GM19467 (cell line): ENCODE results near the gene ADARB2.
"Not testable (repeated sequence)": the region's sequence is repeated elsewhere in the genome, so short reads cannot be mapped to it uniquely, and the experiment has no call there.

Experiments
- ATAC-seq: cut with Tn5 transposase; IDR thresholded peaks from one replicate; pipeline ENCODE4 v1.9.1; 2021; ENCODE audit warnings: mild to moderate bottlenecking, moderate library complexity; ENCODE audit not compliant: unreplicated experiment

The ADARB2 gene

GRCh38 chr10:1617376-1618317, 119.7 kb downstream of the ADARB2 start:
- ATAC-seq: not testable (repeated sequence)

- not testable (repeated sequence) for ATAC-seq
Observed at GRCh38 chr10:1616701-1617100, 120.6 kb downstream of the ADARB2 start.

- no peak for ATAC-seq
Observed at GRCh38 chr10:1615186-1615954, 122.0 kb downstream of the ADARB2 start.

- no peak for ATAC-seq
Observed at GRCh38 chr10:1613511-1613910, 123.8 kb downstream of the ADARB2 start.

- no peak for ATAC-seq
Observed at GRCh38 chr10:1612908-1613307, 124.4 kb downstream of the ADARB2 start.

GRCh38 chr10:1611936-1612550, 125.3 kb downstream of the ADARB2 start:
- ATAC-seq: no peak

GRCh38 chr10:1610986-1611770, 126.1 kb downstream of the ADARB2 start:
- no peak for ATAC-seq

GRCh38 chr10:1609648-1609970, 127.7 kb downstream of the ADARB2 start:
- ATAC-seq: no peak

- no peak for ATAC-seq
Observed at GRCh38 chr10:1608851-1609647, 128.3 kb downstream of the ADARB2 start.

- ATAC-seq: no peak
Observed at GRCh38 chr10:1608408-1608807, 128.9 kb downstream of the ADARB2 start.

- ATAC-seq: no peak
Observed at GRCh38 chr10:1607466-1607865, 129.9 kb downstream of the ADARB2 start.

- no peak for ATAC-seq
Observed at GRCh38 chr10:1605999-1606940, 131.1 kb downstream of the ADARB2 start.

GRCh38 chr10:1605121-1605520, 132.2 kb downstream of the ADARB2 start:
- ATAC-seq: no peak

- ATAC-seq: no peak
Observed at GRCh38 chr10:1604246-1604645, 133.1 kb downstream of the ADARB2 start.

- ATAC-seq: no peak
Observed at GRCh38 chr10:1603181-1603580, 134.1 kb downstream of the ADARB2 start.

- no peak for ATAC-seq
Observed at GRCh38 chr10:1602037-1602484, 135.3 kb downstream of the ADARB2 start.

- no peak for ATAC-seq
Observed at GRCh38 chr10:1601406-1601805, 135.9 kb downstream of the ADARB2 start.

- no peak for ATAC-seq
Observed at GRCh38 chr10:1600861-1601260, 136.5 kb downstream of the ADARB2 start.
